ENCODE measurements around the gene TBC1D16. TPM values are rescaled to one million over a fixed set of nuclear protein-coding genes. Genes with fewer than 3 reads are reported as not detected.
"Not testable (repeated sequence)": the region's sequence is repeated elsewhere in the genome, so short reads cannot be mapped to it uniquely, and the experiment has no call there.

The TBC1D16 gene
- polyA plus RNA-seq, 1 donor from 2014 or later, result 1.7 TPM

GRCh38 chr17:79911430-79912399, 124.0 kb downstream of the TBC1D16 start:
- Mint-ChIP-seq H3K9me3 (no peaks in the 10 kb centered on the region), H3K4me1 (peaks cover 0 to 10% (median 1%) of the 10 kb centered on the region in 3 donors), H3K4me3 (no peak overlapping the region), H3K36me3 (no peaks in the 10 kb centered on the region), H3K27me3 (peaks cover 4% of the 10 kb centered on the region), H3K27ac (no peak overlapping the region)

- Mint-ChIP-seq H3K27ac (no peak overlapping the region), H3K27me3 (peaks cover 4% of the 10 kb centered on the region), H3K4me3 (no peak overlapping the region), H3K36me3 (no peaks in the 10 kb centered on the region), H3K9me3 (no peaks in the 10 kb centered on the region), H3K4me1 (peaks cover 0 to 7% (median 1%) of the 10 kb centered on the region in 3 donors)
These were observed 124.7 kb downstream of the TBC1D16 start for GRCh38 chr17:79910985-79911361.

GRCh38 chr17:79909121-79909520, 126.6 kb downstream of the TBC1D16 start:
- H3K4me3 Mint-ChIP-seq, result no peak overlapping the region
- H3K4me1 Mint-ChIP-seq, result peaks cover 0 to 1% (median 0%) of the 10 kb centered on the region in 3 donors
- H3K36me3 Mint-ChIP-seq, result no peaks in the 10 kb centered on the region
- no peaks in the 10 kb centered on the region for H3K9me3 Mint-ChIP-seq
- H3K27ac Mint-ChIP-seq, result no peak overlapping the region
- peaks cover 4% of the 10 kb centered on the region for H3K27me3 Mint-ChIP-seq

- Mint-ChIP-seq H3K27me3 (peaks cover 4% of the 10 kb centered on the region), H3K9me3 (no peaks in the 10 kb centered on the region), H3K4me1 (peaks cover 0 to 1% (median 0%) of the 10 kb centered on the region in 3 donors), H3K27ac (peak overlapping the region in 1 of 3 donors; percentile 46), H3K4me3 (no peak overlapping the region), H3K36me3 (no peaks in the 10 kb centered on the region)
These were observed 127.8 kb downstream of the TBC1D16 start for GRCh38 chr17:79907850-79908249.

GRCh38 chr17:79907217-79907715, 128.4 kb downstream of the TBC1D16 start:
- Mint-ChIP-seq H3K4me1 (peaks cover 0 to 1% (median 0%) of the 10 kb centered on the region in 3 donors), H3K4me3 (no peak overlapping the region), H3K36me3 (no peaks in the 10 kb centered on the region), H3K27me3 (peaks cover 4% of the 10 kb centered on the region), H3K27ac (no peak overlapping the region), H3K9me3 (no peaks in the 10 kb centered on the region)

- Mint-ChIP-seq H3K27ac (no peak overlapping the region), H3K4me3 (peak overlapping the region in 1 of 4 donors; percentile 14), H3K27me3 (peaks cover 6% of the 10 kb centered on the region), H3K9me3 (peaks cover 0 to 1% (median 0%) of the 10 kb centered on the region in 3 donors), H3K4me1 (peaks cover 0 to 1% (median 0%) of the 10 kb centered on the region in 3 donors), H3K36me3 (no peaks in the 10 kb centered on the region)
These were observed 129.8 kb downstream of the TBC1D16 start for GRCh38 chr17:79905832-79906231.

GRCh38 chr17:79904865-79905264, 130.8 kb downstream of the TBC1D16 start:
- Mint-ChIP-seq H3K4me3 (no peak overlapping the region), H3K27me3 (peaks cover 10% of the 10 kb centered on the region), H3K27ac (no peak overlapping the region), H3K9me3 (peaks cover 0 to 1% (median 0%) of the 10 kb centered on the region in 3 donors), H3K36me3 (no peaks in the 10 kb centered on the region), H3K4me1 (no peaks in the 10 kb centered on the region)

GRCh38 chr17:79902146-79902791, 133.4 kb downstream of the TBC1D16 start:
- Mint-ChIP-seq H3K4me3 (no peak overlapping the region), H3K27me3 (peaks cover 19% of the 10 kb centered on the region), H3K36me3 (no peaks in the 10 kb centered on the region), H3K27ac (no peak overlapping the region), H3K4me1 (no peaks in the 10 kb centered on the region), H3K9me3 (peaks cover 0 to 9% (median 1%) of the 10 kb centered on the region in 3 donors)

- Mint-ChIP-seq H3K9me3 (peaks cover 0 to 9% (median 1%) of the 10 kb centered on the region in 3 donors), H3K27me3 (peaks cover 23% of the 10 kb centered on the region), H3K36me3 (no peaks in the 10 kb centered on the region), H3K27ac (peak overlapping the region in 1 of 3 donors; percentile 78), H3K4me3 (no peak overlapping the region), H3K4me1 (no peaks in the 10 kb centered on the region)
These were observed 134.5 kb downstream of the TBC1D16 start for GRCh38 chr17:79901131-79901530.

GRCh38 chr17:79899584-79899983, 136.1 kb downstream of the TBC1D16 start:
- H3K27ac Mint-ChIP-seq, result no peak overlapping the region
- H3K27me3 Mint-ChIP-seq, result peaks cover 25% of the 10 kb centered on the region

GRCh38 chr17:79897243-79898063, 138.2 kb downstream of the TBC1D16 start:
- Mint-ChIP-seq H3K9me3 (peaks cover 0 to 9% (median 7%) of the 10 kb centered on the region in 3 donors), H3K27ac (no peak overlapping the region), H3K4me3 (no peak overlapping the region), H3K36me3 (no peaks in the 10 kb centered on the region), H3K27me3 (peaks cover 25% of the 10 kb centered on the region), H3K4me1 (no peaks in the 10 kb centered on the region)

More at GRCh38 chr17:79899584-79899983, 136.1 kb downstream of the TBC1D16 start:
- Mint-ChIP-seq H3K9me3 (peaks cover 0 to 9% (median 5%) of the 10 kb centered on the region in 3 donors), H3K4me3 (no peak overlapping the region), H3K36me3 (no peaks in the 10 kb centered on the region), H3K4me1 (no peaks in the 10 kb centered on the region)

- H3K27me3 Mint-ChIP-seq, result peaks cover 34% of the 10 kb centered on the region
- H3K36me3 Mint-ChIP-seq, H3K27ac Mint-ChIP-seq, H3K4me3 Mint-ChIP-seq, H3K4me1 Mint-ChIP-seq, H3K9me3 Mint-ChIP-seq: not testable (repeated sequence)
These were observed 142.2 kb downstream of the TBC1D16 start for GRCh38 chr17:79893457-79893856.

- no peak overlapping the region for H3K27ac Mint-ChIP-seq
- peaks cover 28% of the 10 kb centered on the region for H3K27me3 Mint-ChIP-seq
- H3K4me1 Mint-ChIP-seq, result no peaks in the 10 kb centered on the region
- peaks cover 0 to 9% (median 0%) of the 10 kb centered on the region in 3 donors for H3K9me3 Mint-ChIP-seq
- H3K36me3 Mint-ChIP-seq, result no peaks in the 10 kb centered on the region
- H3K4me3 Mint-ChIP-seq, result no peak overlapping the region
These were observed 143.0 kb downstream of the TBC1D16 start for GRCh38 chr17:79892457-79893241.
